IMR-90 (cell line): ENCODE measurements around the gene DNAJB2. TPM values are rescaled to one million over a fixed set of nuclear protein-coding genes. Genes with fewer than 3 reads are reported as not detected.

Experiments
- ATAC-seq: fragments of 200-7000 bp; cut with Tn5 transposase; 2 replicates; pipeline ENCODE4 v1.9.1; 2020; ENCODE audit warnings: low read depth, mild to moderate bottlenecking, moderate library complexity
- BruUV-seq: library from RNA; stranded (reverse); fragments of 400-500 nt; replicated peaks from 2 replicates; lab custom pipeline; 2021; lab: Mats Ljungman, UMichigan
- CTCF ChIA-PET: fragments of 300-600 bp; formaldehyde crosslinking; extraction: SDS; loops from one replicate; lab custom pipeline; 2021; ENCODE audit warnings: antibody characterized with exemption; lab: Yijun Ruan, JAX
- POLR2A ChIA-PET: fragments of 300-600 bp; sonication (Branson Sonifier 250); formaldehyde crosslinking; loops from one replicate; lab custom pipeline; 2022; ENCODE audit warnings: antibody characterized with exemption; ENCODE audit not compliant: unreplicated experiment; lab: Charles Lee
- DNase-seq: peaks from one replicate; pipeline ENCODE4 v3.0.0; 2013
- H2AFZ ChIP-seq: replicated peaks from 2 replicates; pipeline ENCODE3; 2013; ENCODE audit warnings: low read length, mild to moderate bottlenecking; ENCODE audit not compliant: poor library complexity
- H2AK5ac ChIP-seq: 2 replicates; pipeline ENCODE4 v1.6.1; 2013; ENCODE audit warnings: low read depth, low read length, inconsistent platforms
- H2AK9ac ChIP-seq: replicated peaks from 2 replicates; pipeline ENCODE3; 2013; ENCODE audit warnings: mild to moderate bottlenecking, low read depth, low read length, moderate library complexity; ENCODE audit not compliant: poor library complexity
- H2BK120ac ChIP-seq: 2 replicates; pipeline ENCODE4 v1.6.1; 2013; ENCODE audit warnings: low read depth, low read length, inconsistent platforms
- H2BK15ac ChIP-seq: 3 replicates; pipeline ENCODE4 v1.6.1; 2013; ENCODE audit warnings: low read depth, low read length, inconsistent platforms
- H2BK20ac ChIP-seq: 2 replicates; pipeline ENCODE4 v1.6.1; 2013; ENCODE audit warnings: low read depth, mild to moderate bottlenecking, inconsistent platforms, low read length, moderate library complexity
- H2BK5ac ChIP-seq: 2 replicates; pipeline ENCODE4 v1.6.1; 2013; ENCODE audit warnings: mild to moderate bottlenecking, low read depth, low read length, inconsistent platforms; ENCODE audit not compliant: poor library complexity, severe bottlenecking
- H3K14ac ChIP-seq: replicated peaks from 2 replicates; pipeline ENCODE4 v1.6.1; 2013; ENCODE audit warnings: low read depth, low read length, inconsistent platforms
- H3K18ac ChIP-seq: 2 replicates; pipeline ENCODE4 v1.6.1; 2013; ENCODE audit warnings: low read depth, low read length, control low read depth
- H3K23ac ChIP-seq: 2 replicates; pipeline ENCODE4 v1.6.1; 2013; ENCODE audit warnings: low read depth, low read length, inconsistent platforms
- H3K27ac ChIP-seq: 2 replicates; pipeline ENCODE4 v1.5.1; 2013; ENCODE audit warnings: mild to moderate bottlenecking, control low read depth, low read length; ENCODE audit not compliant: insufficient read depth
- H3K27me3 ChIP-seq: 2 replicates; pipeline ENCODE4 v1.6.1; 2013; ENCODE audit warnings: low read length; ENCODE audit not compliant: control insufficient read depth, insufficient read depth
- H3K36me3 ChIP-seq: 2 replicates; pipeline ENCODE4 v1.6.1; 2013; ENCODE audit warnings: low read length, mixed read lengths; ENCODE audit not compliant: control insufficient read depth, insufficient read depth
- H3K4ac ChIP-seq: 2 replicates; pipeline ENCODE4 v1.6.1; 2013; ENCODE audit warnings: low read depth, low read length, inconsistent platforms
- H3K4me1 ChIP-seq: 2 replicates; pipeline ENCODE4 v1.6.1; 2013; ENCODE audit warnings: low read length, mixed read lengths; ENCODE audit not compliant: control insufficient read depth, insufficient read depth
- H3K4me2 ChIP-seq: 2 replicates; pipeline ENCODE4 v1.6.1; 2013; ENCODE audit warnings: low read depth, mild to moderate bottlenecking, control low read depth, low read length, moderate library complexity
- H3K4me3 ChIP-seq: 2 replicates; pipeline ENCODE4 v1.5.1; 2013; ENCODE audit warnings: low read depth, mild to moderate bottlenecking, control low read depth, low read length, moderate library complexity; ENCODE audit not compliant: insufficient read depth
- H3K56ac ChIP-seq: 2 replicates; pipeline ENCODE4 v1.6.1; 2013; ENCODE audit warnings: low read length, inconsistent platforms; ENCODE audit not compliant: insufficient read depth; ENCODE audit errors: extremely low read depth
- H3K79me1 ChIP-seq, 2 experiments: 2 replicates each; pipeline ENCODE4 v1.6.1; 2013; ENCODE audit warnings: low read length in 2 of 2, inconsistent platforms in 1 of 2, low read depth in 1 of 2
- H3K9ac ChIP-seq: 2 replicates; pipeline ENCODE4 v1.6.1; 2013; ENCODE audit warnings: low read depth, low read length, control low read depth
- H3K9me1 ChIP-seq: 2 replicates; pipeline ENCODE4 v1.6.1; 2013; ENCODE audit warnings: low read length, inconsistent platforms; ENCODE audit not compliant: insufficient read depth
- H3K9me3 ChIP-seq: 2 replicates; pipeline ENCODE4 v1.6.1; 2013; ENCODE audit warnings: low read length; ENCODE audit not compliant: control insufficient read depth, insufficient read depth
- H4K20me1 ChIP-seq: 2 replicates; pipeline ENCODE4 v1.6.1; 2013; ENCODE audit warnings: low read length, inconsistent platforms; ENCODE audit not compliant: insufficient read depth
- H4K5ac ChIP-seq: 2 replicates; pipeline ENCODE4 v1.6.1; 2013; ENCODE audit warnings: mild to moderate bottlenecking, low read depth, low read length, control low read depth
- H4K8ac ChIP-seq, 2 experiments: 2 replicates each; pipeline ENCODE4 v1.6.1; 2013; ENCODE audit warnings: low read depth in 2 of 2, low read length in 2 of 2, control low read depth in 1 of 2, inconsistent platforms in 1 of 2
- H4K91ac ChIP-seq: 2 replicates; pipeline ENCODE4 v1.6.1; 2013; ENCODE audit warnings: low read depth, low read length, inconsistent platforms; ENCODE audit not compliant: insufficient read depth
- BHLHE40 ChIP-seq: fragments of 150-350 bp; IDR thresholded peaks from 2 replicates; pipeline ENCODE4 v1.6.1; 2016; ENCODE audit warnings: mild to moderate bottlenecking, low read depth, low read length
- WGBS, 2 experiments: methylation state at CpG; one replicate each; pipeline versions ENCODE4 v1.1.5 to v1.1.7; 2013; ENCODE audit warnings: missing lambda C conversion rate in 2 of 2; ENCODE audit not compliant: insufficient read length in 1 of 2; ENCODE audit errors: extremely low coverage in 2 of 2; 5-methylcytosine and 5-hydroxymethylcytosine counted together
- dilution Hi-C: fragments of 300-500 bp; cut with HindIII; formaldehyde crosslinking; loops from one replicate; pipeline ENCODE4 v1.14.3; 2018; ENCODE audit warnings: low sequenced_read_pairs; ENCODE audit not compliant: unreplicated experiment
- in situ Hi-C: fragments of 300-500 bp; cut with MboI; formaldehyde crosslinking; loops from 3 replicates; pipeline ENCODE4 v1.14.3; 2019; ENCODE audit warnings: low sequenced_read_pairs, inconsistent platforms, mixed read lengths
- intact Hi-C: fragments of 100-400 bp; cut with micrococcal nuclease; formaldehyde crosslinking; loops from 2 replicates; pipeline ENCODE4 v1.10.0; 2022
- polyA plus RNA-seq, 3 experiments: library from polyadenylated mRNA; depleted of rRNA; stranded (reverse); fragments of >200 nt; gene quantifications; 2 replicates each; pipeline ENCODE4 v1.2.3, GENCODE V29; 2012; ENCODE audit warnings: low replicate concordance in 1 of 3
- total RNA-seq: library from RNA; depleted of rRNA; stranded (reverse); fragments of >200 nt; gene quantifications from 2 replicates; pipeline ENCODE4 v1.2.3, GENCODE V29; 2012

Gene DNAJB2
- total and polyA plus RNA-seq, 2 of the 4 experiments (the other 2 are of a cell fraction): 30.6 to 45.8 TPM

- no peaks in the 10 kb centered on the region for H3K9me3 ChIP-seq
- H4K20me1 ChIP-seq: 0 out of 2 replicates have a peak, but pooled peaks cover 8% of the 10 kb centered on the region
- TF ChIP-seq BHLHE40: no peak
- H4K91ac ChIP-seq: peak overlapping the region; percentile 97
- H3K79me1 ChIP-seq: peaks cover 23 to 48% of the 10 kb centered on the region in 2 experiments
- H2BK5ac ChIP-seq: peak overlapping the region; percentile 96
- H3K4me2 ChIP-seq: peak overlapping the region; percentile 98
- no peak overlapping the region for H2BK20ac ChIP-seq
- H2AFZ ChIP-seq: peak overlapping the region; percentile 100
- no peak overlapping the region for H2BK15ac ChIP-seq
- ChIA-PET CTCF (interaction anchor here (3.0 kb wide), 1 partner anchor 49 kb away, joined by 14 read pairs; no protein-coding TSS in a partner anchor), POLR2A (no interaction called here)
- peaks cover 27% of the 10 kb centered on the region for H3K4me1 ChIP-seq
- H3K27me3 ChIP-seq: no peaks in the 10 kb centered on the region
- intact Hi-C loops: no loop called here
- peak overlapping the region; percentile 95 for H3K9ac ChIP-seq
- peak overlapping the region; percentile 97 for H4K5ac ChIP-seq
- BruUV-seq: TSS peak; percentile 79
- DNase-seq (no peak), ATAC-seq (no peak)
- H3K27ac ChIP-seq: peak overlapping the region; percentile 94
- H3K9me1 ChIP-seq: peaks cover 41% of the 10 kb centered on the region
- peak overlapping the region; percentile 91 to 94 for H4K8ac ChIP-seq
- peak overlapping the region; percentile 92 for H2AK5ac ChIP-seq
- H3K56ac ChIP-seq: peak overlapping the region; percentile 84
- H3K36me3 ChIP-seq: peaks cover 21% of the 10 kb centered on the region; the same call in 1 of the 2 replicates
- in situ Hi-C loops: no loop called here
- peak overlapping the region; percentile 99 for H2AK9ac ChIP-seq
- dilution Hi-C loops: no loop called here
- peak overlapping the region; percentile 89 for H3K4me3 ChIP-seq
- peak overlapping the region; percentile 38; the same call in 1 of the 2 replicates for H2BK120ac ChIP-seq
- 0% methylated on average over 3 of the region's 10 CpGs; no CpG with 5 or more reads in 1 of the 2 experiments for WGBS, 2 experiments
- H3K18ac ChIP-seq: no peak overlapping the region
- H3K14ac ChIP-seq: peak overlapping the region; percentile 98
- peak overlapping the region; percentile 99 for H3K4ac ChIP-seq
- peak overlapping the region; percentile 97 for H3K23ac ChIP-seq
Measured at GRCh38 chr2:219245899-219246230, 33.3 kb upstream of the DNAJB2 start.
